NCI-H1694 (cell line): ENCODE measurements around the gene SH3PXD2B.

Source experiments
- DNase-seq: peaks from one replicate; lab custom pipeline; 2025; lab: John Stamatoyannopoulos, UW

SH3PXD2B gene

GRCh38 chr5:172453206-172453985 lies 929 bp downstream of the SH3PXD2B start:
- peak; percentile 27 for DNase-seq

- DNase-seq: no peak
Measured at GRCh38 chr5:172452398-172453205, 1.7 kb downstream of the SH3PXD2B start.

- DNase-seq: no peak
Measured at GRCh38 chr5:172451771-172452197, 2.5 kb downstream of the SH3PXD2B start.

- peak; percentile 17 for DNase-seq
Measured at GRCh38 chr5:172450861-172451695, 3.2 kb downstream of the SH3PXD2B start.

GRCh38 chr5:172450453-172450852 lies 3.9 kb downstream of the SH3PXD2B start:
- DNase-seq: no peak

GRCh38 chr5:172448999-172449398 lies 5.3 kb downstream of the SH3PXD2B start:
- DNase-seq: no peak

- no peak for DNase-seq
Measured at GRCh38 chr5:172447646-172448365, 6.5 kb downstream of the SH3PXD2B start.

- no peak for DNase-seq
Measured at GRCh38 chr5:172446336-172447051, 7.8 kb downstream of the SH3PXD2B start.

- no peak for DNase-seq
Measured at GRCh38 chr5:172445866-172446265, 8.5 kb downstream of the SH3PXD2B start.

GRCh38 chr5:172444626-172445365 lies 9.5 kb downstream of the SH3PXD2B start:
- DNase-seq: no peak

- no peak for DNase-seq
Measured at GRCh38 chr5:172444110-172444510, 10.2 kb downstream of the SH3PXD2B start.

- peak; percentile 90 for DNase-seq
Measured at GRCh38 chr5:172443441-172444109, 10.8 kb downstream of the SH3PXD2B start.

GRCh38 chr5:172442592-172442991 lies 11.7 kb downstream of the SH3PXD2B start:
- peak; percentile 24 for DNase-seq

- no peak for DNase-seq
Measured at GRCh38 chr5:172441262-172441751, 13.0 kb downstream of the SH3PXD2B start.

- DNase-seq: no peak
Measured at GRCh38 chr5:172440486-172440885, 13.8 kb downstream of the SH3PXD2B start.

GRCh38 chr5:172439785-172440477 lies 14.4 kb downstream of the SH3PXD2B start:
- no peak for DNase-seq

GRCh38 chr5:172438319-172438668 lies 16.0 kb downstream of the SH3PXD2B start:
- DNase-seq: no peak

- peak; percentile 94 for DNase-seq
Measured at GRCh38 chr5:172437445-172438318, 16.6 kb downstream of the SH3PXD2B start.
